NOMO-1 (cell line): ENCODE measurements around the gene ACSF3.

ENCODE experiments used
- DNase-seq, 2 experiments: peaks; one replicate each; lab custom pipeline; 2025; ENCODE audit not compliant: unreplicated experiment in 2 of 2; lab: John Stamatoyannopoulos, UW

Gene ACSF3

DNA sequence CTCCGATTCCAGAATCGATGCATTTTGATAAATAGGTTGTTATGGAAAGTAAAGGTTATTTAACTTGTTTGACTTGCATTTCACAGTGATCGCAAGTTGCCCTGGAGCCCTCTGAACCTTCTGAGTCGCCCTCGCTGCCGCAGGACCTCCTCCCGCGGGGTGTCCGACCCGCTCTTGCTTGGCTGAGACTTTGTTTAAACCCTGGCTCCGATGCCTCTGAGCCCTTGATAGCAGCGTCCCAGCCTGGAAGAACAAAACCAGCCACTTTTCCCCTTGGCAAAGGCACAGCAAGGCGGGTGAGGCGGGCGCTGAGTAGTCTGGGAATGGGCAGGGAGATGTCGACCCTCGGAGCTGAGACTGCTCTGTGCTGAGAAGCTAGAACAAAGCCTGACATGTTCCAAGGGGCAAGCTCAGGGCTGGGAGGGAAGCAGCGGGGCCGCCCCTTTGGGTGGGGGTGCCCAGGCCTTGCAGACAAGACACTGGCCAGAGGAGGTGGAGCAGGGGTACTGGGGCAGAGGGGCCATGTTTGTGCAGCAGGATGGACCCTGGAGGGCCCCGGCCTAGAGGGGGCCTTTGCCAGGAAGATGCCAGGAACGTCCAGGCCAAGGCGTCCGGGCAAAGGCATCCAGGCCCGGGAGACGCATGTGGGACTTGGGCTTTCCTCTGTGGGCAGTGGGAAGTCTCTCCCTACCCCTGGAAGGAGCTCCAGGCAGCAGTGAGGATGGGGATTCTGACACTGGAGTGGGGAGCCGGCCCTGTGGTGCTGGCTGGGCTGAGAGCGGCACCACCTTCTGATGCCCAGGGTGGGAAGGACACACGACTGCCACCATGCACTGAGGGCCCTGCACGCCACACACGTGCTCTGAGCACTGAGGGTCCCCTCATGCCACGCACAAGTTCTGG is 47.6 kb downstream of the ACSF3 start:
- DNase-seq = no peak

DNA sequence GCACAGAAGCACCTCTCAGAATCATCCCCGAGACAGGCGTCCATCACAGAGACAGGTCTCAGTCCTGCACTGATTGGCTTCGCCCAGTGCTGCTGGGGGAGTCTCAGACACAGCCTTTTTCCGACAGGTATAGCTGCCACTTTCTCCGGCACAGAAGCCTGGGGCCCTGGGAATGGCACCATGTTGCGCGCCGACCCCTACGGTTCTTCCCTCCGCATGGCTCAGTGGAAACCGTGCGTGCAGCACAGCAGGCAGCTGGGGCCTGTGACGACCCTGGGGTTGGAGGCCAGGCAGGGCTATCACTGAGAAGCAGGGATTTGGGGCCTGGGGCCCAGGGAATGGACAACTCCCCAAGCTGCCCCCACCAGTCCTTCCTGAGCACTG is 48.2 kb downstream of the ACSF3 start:
- DNase-seq = no peak

DNA sequence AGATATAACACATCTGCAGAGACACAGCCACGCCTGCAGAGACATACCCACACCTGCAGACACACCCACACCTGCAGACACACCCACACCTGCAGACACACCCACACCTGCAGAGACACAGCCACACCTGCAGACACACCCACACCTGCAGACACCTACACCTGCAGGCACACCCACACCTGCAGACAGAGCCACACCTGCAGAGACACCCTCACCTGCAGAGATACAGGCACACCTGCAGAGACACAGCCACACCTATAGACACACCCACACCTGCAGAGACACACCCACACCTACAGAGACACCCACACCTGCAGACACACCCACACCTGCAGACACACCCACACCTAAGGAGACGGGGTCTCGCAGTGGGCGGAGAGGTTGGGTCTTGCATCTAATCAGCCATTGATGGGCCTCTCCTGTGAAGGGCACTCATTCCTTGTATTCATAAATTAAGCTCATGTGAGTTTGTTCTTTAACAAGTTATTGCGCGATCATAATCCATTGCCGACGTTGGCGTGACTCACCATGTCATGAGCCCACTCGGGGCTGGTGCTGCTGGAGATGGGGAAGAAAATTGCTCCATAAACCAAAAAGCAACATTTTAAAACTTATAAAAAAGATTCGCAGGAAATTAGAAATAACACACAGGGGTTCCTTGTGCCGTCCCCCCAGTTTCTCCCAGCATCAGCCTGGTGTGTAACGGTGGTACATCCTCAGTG is 49.0 kb downstream of the ACSF3 start:
- no peak for DNase-seq

DNA sequence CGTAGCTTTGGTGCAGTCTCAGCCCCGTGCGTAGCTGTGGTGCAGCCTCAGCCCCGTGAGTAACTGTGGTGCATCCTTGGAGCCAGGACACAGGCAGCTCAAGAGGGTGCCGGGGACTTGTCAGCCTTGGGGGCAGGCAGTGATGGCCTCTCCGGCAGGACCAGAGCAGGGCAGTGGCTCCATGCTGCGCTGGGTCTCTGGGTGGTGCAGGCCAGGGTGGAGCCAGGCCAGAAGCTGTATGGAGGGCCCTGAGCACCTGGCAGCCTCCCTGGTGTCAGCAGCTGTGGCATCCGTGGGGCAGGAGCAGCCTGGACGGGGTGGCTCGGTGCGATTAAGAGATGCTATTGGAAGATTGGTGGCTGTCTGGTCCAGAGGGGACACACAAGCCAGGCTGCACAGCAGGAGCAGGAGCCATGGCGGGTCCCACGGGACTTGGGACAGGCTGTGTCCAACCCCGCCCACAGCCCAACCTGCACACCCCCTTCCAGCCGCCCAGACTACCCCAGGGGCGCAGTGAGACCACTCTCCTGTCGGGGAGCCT is 49.6 kb downstream of the ACSF3 start:
- DNase-seq = no peak

GRCh38 chr16:89143911-89144675 is 50.4 kb downstream of the ACSF3 start:
- no peak for DNase-seq

- no peak for DNase-seq
Observed at GRCh38 chr16:89144681-89145080, 51.0 kb downstream of the ACSF3 start.

DNA sequence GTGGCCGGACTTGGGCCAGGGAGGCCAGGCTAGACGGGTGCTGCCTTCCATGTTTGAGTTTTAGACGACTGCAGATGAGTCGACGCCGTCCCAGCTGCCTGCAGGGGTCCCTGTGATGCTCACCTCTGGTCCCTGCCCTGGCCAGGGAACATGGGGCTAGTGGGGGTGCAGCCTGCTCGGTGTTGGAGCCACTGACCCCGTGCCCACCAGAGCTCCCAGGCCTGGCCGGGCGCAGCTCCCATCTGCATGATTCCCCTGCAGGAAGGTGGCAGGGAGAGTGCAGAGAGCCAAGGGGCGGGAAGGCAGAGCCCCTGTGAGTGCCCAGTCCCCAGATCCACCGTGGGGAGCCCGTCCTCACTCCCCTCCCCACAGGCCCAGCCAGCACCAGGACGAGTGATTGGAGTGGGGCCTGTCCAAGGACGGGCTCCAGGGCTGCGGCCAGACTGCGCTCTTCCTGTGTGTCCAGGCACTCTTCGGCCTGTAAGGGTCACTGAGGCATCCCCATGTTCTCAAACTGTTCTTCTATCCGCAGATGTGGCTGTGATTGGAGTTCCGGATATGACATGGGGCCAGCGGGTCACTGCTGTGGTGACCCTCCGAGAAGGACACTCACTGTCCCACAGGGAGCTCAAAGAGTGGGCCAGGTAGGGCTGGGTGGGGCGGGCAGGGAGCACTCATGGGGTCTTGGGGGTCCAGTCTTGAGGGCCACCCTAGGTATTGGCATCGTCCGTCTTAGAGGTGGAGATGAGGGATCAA is 51.9 kb downstream of the ACSF3 start:
- no peak for DNase-seq

DNA sequence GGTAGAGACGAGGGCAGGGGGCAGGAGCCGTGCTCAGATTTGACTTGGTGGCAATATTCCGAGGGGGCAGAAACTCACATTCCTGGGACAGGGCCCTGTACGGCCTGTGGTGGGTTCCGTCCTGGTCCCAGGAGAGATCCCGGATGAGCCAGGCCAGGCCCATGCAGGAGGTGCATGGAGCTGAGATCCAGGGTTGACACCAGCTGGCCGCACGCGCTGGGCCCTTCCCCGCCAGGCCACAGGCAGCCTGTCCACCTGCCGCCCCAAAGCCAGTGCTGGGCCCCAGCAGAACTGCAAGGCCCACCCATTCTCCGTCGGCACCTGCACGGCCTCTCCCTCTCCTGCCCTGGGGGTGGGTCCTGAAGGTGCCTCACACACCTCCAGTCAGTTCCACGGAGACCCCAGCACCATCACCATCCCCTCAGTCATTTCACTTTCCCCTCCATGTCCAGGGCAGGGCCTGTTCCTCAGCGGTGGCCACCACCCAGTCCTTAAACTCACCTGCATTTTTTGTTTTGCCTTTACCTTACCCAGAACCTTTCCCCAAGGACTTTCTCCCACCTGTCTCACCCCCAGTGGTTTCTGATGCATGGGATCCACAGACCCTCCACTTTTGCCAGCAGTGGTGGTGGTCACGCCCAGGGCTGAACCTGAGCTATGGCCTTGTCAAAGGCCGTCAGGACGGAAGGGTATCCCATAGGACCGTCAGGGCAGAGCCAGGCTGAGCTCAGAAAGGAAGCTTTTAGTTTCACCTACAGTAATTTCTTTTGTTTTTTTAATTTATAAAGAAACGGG is 52.8 kb downstream of the ACSF3 start:
- DNase-seq = no peak

DNA sequence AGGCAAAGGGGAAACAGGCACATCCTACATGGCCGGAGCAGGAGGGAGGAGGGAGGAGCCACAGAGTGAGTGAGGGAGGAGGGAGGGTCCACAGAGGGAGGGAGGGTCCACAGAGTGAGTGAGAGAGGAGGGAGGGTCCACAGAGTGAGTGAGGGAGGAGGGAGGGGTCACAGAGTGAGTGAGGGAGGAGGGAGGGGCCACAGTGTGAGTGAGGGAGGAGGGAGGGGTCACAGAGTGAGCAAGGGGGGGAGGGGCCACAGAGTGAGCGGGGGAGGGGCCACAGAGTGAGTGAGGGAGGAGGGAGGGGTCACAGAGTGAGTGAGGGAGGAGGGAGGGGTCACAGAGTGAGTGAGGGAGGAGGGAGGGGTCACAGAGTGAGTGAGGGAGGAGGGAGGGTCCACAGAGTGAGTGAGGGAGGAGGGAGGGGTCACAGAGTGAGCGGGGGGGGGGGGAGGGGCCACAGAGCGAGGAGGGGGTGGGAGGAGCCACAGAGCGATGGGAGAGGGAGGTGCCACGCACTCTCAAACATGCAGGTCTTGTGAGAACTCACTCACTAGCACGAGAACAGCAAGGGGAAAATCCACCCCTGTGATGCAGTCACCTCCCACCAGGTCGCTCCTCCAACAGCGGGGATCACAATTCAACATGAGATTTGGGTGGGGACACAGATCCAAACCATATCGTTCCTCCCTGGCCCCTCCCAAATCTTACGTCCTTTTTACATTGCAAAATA is 53.6 kb downstream of the ACSF3 start:
- DNase-seq = no peak

GRCh38 chr16:89149386-89149785 is 55.7 kb downstream of the ACSF3 start:
- DNase-seq = no peak

- DNase-seq = no peak
Observed at GRCh38 chr16:89150090-89150835, 56.6 kb downstream of the ACSF3 start.

GRCh38 chr16:89150981-89151380 is 57.3 kb downstream of the ACSF3 start:
- DNase-seq = no peak

GRCh38 chr16:89152831-89153700 is 59.4 kb downstream of the ACSF3 start:
- peak; percentile 48 to 52 for DNase-seq

- no peak for DNase-seq
Observed at GRCh38 chr16:89153848-89154271, 60.2 kb downstream of the ACSF3 start.

GRCh38 chr16:89154390-89155183 is 60.9 kb downstream of the ACSF3 start:
- no peak for DNase-seq

GRCh38 chr16:89155184-89155679 is 61.6 kb downstream of the ACSF3 start:
- DNase-seq = no peak
